OCI-LY3 (cell line): ENCODE results near the gene COG5.

Experiments used
- H2AFZ ChIP-seq: fragments of 200-600, 300-600 bp; shearing (Covaris generic); 2 replicates; pipeline ENCODE4 v1.6.0; 2014; ENCODE audit warnings: antibody characterized with exemption, low read depth, low read length
- H3K27ac ChIP-seq: fragments of 200-600, 300-600 bp; sonication (generic); 2 replicates; pipeline ENCODE4 v1.5.1; 2014; ENCODE audit warnings: mild to moderate bottlenecking, low read length, moderate library complexity, mixed read lengths
- H3K27me3 ChIP-seq: fragments of 200-600, 300-600 bp; sonication (generic); 2 replicates; pipeline ENCODE4 v1.6.1; 2014; ENCODE audit warnings: low read depth, low read length, mixed read lengths
- H3K36me3 ChIP-seq: fragments of 200-600, 300-600 bp; sonication (generic); replicated peaks from 2 replicates; pipeline ENCODE3; 2014; ENCODE audit warnings: low read depth, low read length, mixed read lengths
- H3K4me1 ChIP-seq: fragments of 300-600, 200-600 bp; sonication (generic); 2 replicates; pipeline ENCODE4 v1.6.1; 2014; ENCODE audit warnings: low read length, mixed read lengths
- H3K4me2 ChIP-seq: fragments of 200-600, 300-600 bp; sonication (generic); 2 replicates; pipeline ENCODE4 v1.6.1; 2014; ENCODE audit warnings: low read length, mixed read lengths
- H3K4me3 ChIP-seq: fragments of 300-600, 200-600 bp; sonication (generic); 2 replicates; pipeline ENCODE4 v1.5.1; 2014; ENCODE audit warnings: antibody characterized with exemption, mild to moderate bottlenecking, low read length, moderate library complexity
- H3K79me2 ChIP-seq: fragments of 300-600, 200-600 bp; shearing (Covaris generic); 2 replicates; pipeline ENCODE4 v1.6.1; 2014; ENCODE audit warnings: mild to moderate bottlenecking, low read length, mixed read lengths
- H3K9ac ChIP-seq: fragments of 300-600, 200-600 bp; shearing (Covaris generic); 2 replicates; pipeline ENCODE4 v1.6.0; 2014; ENCODE audit warnings: mild to moderate bottlenecking, low read length, moderate library complexity
- H3K9me3 ChIP-seq: fragments of 200-600, 300-600 bp; shearing (Covaris generic); 2 replicates; pipeline ENCODE4 v1.6.1; 2014; ENCODE audit warnings: low read length, mixed read lengths; ENCODE audit not compliant: insufficient read depth
- H4K20me1 ChIP-seq: fragments of 200-600, 300-600 bp; sonication (generic); 2 replicates; pipeline ENCODE4 v1.6.1; 2016; ENCODE audit warnings: low read length, mixed read lengths; ENCODE audit not compliant: insufficient read depth
- EZH2phosphoT487 ChIP-seq: fragments of 200-600 bp; shearing (Covaris generic); IDR thresholded peaks from 2 replicates; pipeline ENCODE4 v1.6.1; 2018; ENCODE audit warnings: antibody characterized with exemption, mixed run types, low read depth
- TF ChIP-seq, protein P1 (sequence below): fragments of 200-600, 300-600 bp; sonication (generic); IDR thresholded peaks from 2 replicates; pipeline ENCODE4 v1.5.1; 2014; ENCODE audit warnings: antibody characterized with exemption, low read length, low read depth

Gene COG5

DNA sequence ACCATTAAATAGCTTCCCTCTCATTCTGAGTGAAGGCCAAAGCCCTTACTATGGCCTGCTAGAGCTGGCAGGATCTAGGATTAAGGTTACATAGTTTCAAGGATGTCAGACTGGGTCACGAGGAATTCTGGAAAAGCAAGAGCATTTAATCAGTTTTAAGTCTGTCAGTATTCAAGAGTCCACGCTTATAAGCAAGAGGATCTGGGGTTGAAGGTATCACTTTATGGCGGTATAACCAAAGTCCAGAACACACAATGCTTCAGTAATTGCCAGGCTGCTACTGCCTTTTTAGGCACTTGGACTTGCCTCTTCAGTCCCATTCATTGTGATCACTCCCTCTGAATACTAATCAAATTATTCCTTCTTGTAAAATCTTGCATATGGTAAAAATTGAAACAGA, 293.9 kb downstream of the COG5 start:
- TF ChIP-seq EZH2phosphoT487, result no peak
- TF ChIP-seq, protein P1, sequence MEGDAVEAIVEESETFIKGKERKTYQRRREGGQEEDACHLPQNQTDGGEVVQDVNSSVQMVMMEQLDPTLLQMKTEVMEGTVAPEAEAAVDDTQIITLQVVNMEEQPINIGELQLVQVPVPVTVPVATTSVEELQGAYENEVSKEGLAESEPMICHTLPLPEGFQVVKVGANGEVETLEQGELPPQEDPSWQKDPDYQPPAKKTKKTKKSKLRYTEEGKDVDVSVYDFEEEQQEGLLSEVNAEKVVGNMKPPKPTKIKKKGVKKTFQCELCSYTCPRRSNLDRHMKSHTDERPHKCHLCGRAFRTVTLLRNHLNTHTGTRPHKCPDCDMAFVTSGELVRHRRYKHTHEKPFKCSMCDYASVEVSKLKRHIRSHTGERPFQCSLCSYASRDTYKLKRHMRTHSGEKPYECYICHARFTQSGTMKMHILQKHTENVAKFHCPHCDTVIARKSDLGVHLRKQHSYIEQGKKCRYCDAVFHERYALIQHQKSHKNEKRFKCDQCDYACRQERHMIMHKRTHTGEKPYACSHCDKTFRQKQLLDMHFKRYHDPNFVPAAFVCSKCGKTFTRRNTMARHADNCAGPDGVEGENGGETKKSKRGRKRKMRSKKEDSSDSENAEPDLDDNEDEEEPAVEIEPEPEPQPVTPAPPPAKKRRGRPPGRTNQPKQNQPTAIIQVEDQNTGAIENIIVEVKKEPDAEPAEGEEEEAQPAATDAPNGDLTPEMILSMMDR, result no peak
- Histone ChIP-seq H3K36me3 (no peaks in the 10 kb centered on the region), H3K9me3 (no peaks in the 10 kb centered on the region), H3K79me2 (no peaks in the 10 kb centered on the region), H4K20me1 (no peaks in the 10 kb centered on the region), H3K9ac (no peak overlapping the region), H3K4me3 (no peak overlapping the region), H3K4me1 (no peaks in the 10 kb centered on the region), H2AFZ (no peak overlapping the region), H3K27me3 (no peaks in the 10 kb centered on the region), H3K27ac (no peak overlapping the region), H3K4me2 (no peak overlapping the region)

- H3K27ac ChIP-seq, result no peak overlapping the region
- H3K4me2 ChIP-seq, result no peak overlapping the region
- H4K20me1 ChIP-seq, result no peaks in the 10 kb centered on the region
- H3K36me3 ChIP-seq, result no peaks in the 10 kb centered on the region
- no peaks in the 10 kb centered on the region for H3K9me3 ChIP-seq
- no peaks in the 10 kb centered on the region for H3K4me1 ChIP-seq
- H3K79me2 ChIP-seq, result no peaks in the 10 kb centered on the region
- no peak overlapping the region for H2AFZ ChIP-seq
- no peak overlapping the region for H3K4me3 ChIP-seq
- no peaks in the 10 kb centered on the region for H3K27me3 ChIP-seq
- no peak overlapping the region for H3K9ac ChIP-seq
- TF ChIP-seq, protein P1, result no peak
- no peak for TF ChIP-seq EZH2phosphoT487
Observed at GRCh38 chr7:107268594-107268993, 295.1 kb downstream of the COG5 start.

DNA sequence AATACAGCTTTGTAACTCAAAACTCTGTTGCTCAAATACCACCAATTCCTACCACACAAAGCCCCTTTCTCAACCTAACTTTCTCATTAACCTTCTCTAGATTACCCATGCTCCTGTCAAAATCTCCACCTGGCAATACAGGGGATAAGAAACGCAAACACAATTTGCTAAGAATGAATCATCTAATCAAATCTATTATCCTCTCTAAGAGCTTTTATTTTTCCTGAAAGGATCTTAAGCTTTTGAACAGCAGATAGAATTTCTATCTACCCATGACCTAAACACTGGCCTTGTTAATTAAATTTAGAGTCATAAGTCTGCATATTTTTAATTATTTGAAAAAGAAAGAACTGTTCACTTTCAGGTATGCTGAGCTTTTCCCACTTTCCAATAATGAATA, 296.6 kb downstream of the COG5 start:
- Histone ChIP-seq H3K27me3 (no peaks in the 10 kb centered on the region), H3K9me3 (no peaks in the 10 kb centered on the region), H4K20me1 (no peaks in the 10 kb centered on the region), H3K4me3 (no peak overlapping the region), H3K4me1 (no peaks in the 10 kb centered on the region), H3K27ac (no peak overlapping the region), H3K4me2 (no peak overlapping the region), H3K36me3 (no peaks in the 10 kb centered on the region), H2AFZ (no peak overlapping the region), H3K79me2 (no peaks in the 10 kb centered on the region), H3K9ac (no peak overlapping the region)
- TF ChIP-seq EZH2phosphoT487, result no peak
- TF ChIP-seq, protein P1, result no peak

- no peaks in the 10 kb centered on the region for H3K27me3 ChIP-seq
- H2AFZ ChIP-seq, result no peak overlapping the region
- H3K4me3 ChIP-seq, result no peak overlapping the region
- H3K9me3 ChIP-seq, result no peaks in the 10 kb centered on the region
- no peak overlapping the region for H3K9ac ChIP-seq
- H3K36me3 ChIP-seq, result no peaks in the 10 kb centered on the region
- H3K79me2 ChIP-seq, result no peaks in the 10 kb centered on the region
- no peak overlapping the region for H3K27ac ChIP-seq
- no peaks in the 10 kb centered on the region for H3K4me1 ChIP-seq
- no peak overlapping the region for H3K4me2 ChIP-seq
- H4K20me1 ChIP-seq, result no peaks in the 10 kb centered on the region
- no peak for TF ChIP-seq EZH2phosphoT487
- TF ChIP-seq, protein P1, result no peak
Observed at GRCh38 chr7:107264723-107265122, 299.0 kb downstream of the COG5 start.
